Fibroblast of skin of right biceps (primary cell): ENCODE results near the gene MICAL2.

ENCODE experiments used
- DNase-seq: peaks from one replicate; pipeline ENCODE4 v3.0.0-alpha.2; 2013

The MICAL2 gene

DNA sequence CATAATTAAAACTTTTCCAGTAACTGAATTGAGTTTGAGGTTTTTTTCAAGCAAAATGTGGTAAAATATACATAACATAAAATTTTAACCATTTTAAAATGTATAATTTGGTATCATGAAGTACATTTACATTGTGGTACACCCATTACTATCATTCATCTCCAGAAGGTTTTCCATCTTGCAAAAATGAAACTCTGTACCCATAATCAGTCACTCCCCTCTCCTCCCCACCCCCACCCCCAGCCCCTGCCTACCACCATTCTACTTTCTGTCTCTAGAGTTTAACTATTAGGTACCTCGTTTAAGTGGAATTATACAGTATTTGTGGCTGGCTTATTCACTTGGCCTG is 63.7 kb downstream of the MICAL2 start:
- no peak for DNase-seq

DNA sequence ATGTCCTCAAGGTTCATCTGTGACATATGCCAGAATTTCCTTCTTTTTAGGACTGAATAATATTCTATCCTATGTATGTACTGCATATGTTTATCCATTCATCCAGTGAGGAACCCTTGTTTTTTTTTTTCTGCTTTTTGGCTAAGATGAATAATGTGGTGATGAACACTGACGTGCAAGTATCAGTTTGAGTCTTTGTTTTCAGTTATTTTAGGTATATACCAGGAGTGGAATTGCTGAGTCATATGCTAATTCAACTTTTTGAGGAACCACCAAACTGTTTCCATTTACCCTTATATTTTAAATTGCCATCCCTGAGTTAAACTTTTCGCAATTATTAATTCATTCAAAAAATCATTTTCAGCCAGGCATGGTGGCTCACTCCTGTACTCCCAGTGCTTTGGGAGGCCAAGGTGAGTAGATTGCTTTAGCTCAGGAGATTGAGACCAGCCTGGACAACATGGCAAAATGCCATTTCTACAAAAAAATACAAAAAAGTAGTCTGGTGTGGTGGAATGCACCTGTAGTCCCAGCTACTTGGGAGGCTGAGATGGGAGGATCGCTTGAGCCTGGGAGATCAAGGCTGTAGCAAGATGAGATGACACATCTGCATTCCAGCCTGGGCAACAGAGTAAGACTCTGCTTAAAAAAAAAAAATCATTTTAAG is 64.2 kb downstream of the MICAL2 start:
- peak; percentile 92 for DNase-seq

DNA sequence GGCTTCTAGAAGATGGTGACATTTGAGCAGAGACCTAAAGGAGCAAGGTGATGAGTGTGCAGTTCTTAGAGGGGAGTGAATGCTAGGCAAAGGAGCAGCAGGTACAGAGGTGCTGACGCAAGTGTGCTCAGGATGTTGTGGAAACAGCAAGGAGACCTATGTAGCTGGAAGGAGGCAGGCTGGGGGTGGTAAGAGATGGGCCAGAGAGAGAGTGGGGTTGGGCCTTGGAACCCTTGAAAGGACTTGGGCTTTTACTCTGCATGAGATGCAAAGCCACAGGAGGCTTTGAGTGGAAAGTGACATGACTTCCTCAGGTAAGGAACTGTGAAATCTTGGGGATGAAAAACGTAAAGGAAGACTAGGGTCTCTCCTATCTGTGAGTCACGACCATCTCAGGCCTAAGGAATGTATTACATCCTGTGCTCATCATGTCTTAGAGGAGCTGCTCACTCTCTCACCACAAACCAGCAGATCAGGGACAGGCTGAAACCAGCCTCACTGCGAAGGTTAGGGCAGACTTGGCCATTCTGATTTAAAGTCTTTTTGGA is 65.4 kb downstream of the MICAL2 start:
- DNase-seq = peak; percentile 97

DNA sequence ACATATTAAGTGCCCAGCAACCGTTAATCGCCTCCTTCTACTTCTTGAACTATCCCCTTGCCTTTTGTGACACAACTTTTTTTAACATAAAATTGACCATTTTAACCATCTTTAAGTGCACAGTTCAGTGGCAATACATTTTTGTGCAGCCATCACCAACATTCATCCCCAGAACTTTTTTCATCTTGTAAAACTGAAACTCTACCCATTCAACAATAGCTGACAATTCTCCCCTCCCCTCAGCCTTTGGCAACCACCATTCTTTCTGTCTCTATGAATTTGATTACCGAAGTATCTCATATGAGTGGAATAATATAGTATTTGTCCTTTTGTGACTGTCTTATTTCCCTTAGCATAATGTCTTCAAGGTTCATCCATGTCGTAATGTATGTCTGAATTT is 66.0 kb downstream of the MICAL2 start:
- no peak for DNase-seq

DNA sequence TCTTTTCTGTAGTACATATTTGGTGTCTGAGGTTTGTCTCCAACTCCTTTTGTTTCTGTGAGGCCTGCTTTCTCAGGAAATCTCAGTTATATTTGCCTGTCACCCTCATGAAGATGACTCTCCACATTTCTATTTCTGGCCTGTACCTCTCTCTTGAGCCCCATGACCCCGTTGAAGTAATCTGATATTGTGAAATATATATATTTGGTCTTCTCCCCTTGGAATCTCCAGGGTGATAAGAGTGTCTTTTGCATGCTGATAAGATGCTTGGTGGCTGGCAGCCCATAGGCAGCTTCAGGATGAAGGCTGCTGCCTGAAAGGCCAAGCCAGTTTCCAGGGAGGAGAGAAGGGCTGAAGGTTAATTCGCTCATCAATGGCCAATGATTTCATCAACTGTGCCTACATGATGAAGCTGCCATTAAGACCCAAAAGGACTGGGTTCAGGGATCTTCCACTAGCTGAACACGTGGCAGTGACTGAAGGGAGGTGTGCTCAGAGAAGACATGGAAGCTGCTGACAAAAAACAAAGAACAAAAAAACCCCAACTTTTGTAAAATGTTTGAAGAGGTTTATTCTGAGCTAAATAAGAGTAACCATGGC is 67.4 kb downstream of the MICAL2 start:
- peak; percentile 40 for DNase-seq

DNA sequence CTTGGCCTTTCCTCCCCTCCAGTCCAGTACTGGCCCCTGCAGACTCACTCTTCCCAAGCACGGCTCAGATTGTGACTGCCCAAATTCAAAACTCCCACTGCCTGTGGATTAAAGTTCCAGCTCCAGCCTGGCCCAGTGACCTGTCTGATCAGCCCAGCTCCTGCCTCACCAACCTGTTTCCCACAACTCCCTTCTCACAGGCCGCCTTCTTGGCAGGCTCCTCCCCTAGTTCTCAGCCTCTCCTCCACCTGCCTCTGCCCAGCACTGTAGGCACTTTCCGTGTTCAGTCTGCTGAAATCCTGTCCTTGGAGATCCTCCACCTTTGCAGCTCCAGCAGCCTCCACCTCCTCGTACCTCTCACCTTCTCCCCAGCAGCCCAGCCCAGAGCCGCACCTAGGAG is 68.6 kb downstream of the MICAL2 start:
- no peak for DNase-seq

DNA sequence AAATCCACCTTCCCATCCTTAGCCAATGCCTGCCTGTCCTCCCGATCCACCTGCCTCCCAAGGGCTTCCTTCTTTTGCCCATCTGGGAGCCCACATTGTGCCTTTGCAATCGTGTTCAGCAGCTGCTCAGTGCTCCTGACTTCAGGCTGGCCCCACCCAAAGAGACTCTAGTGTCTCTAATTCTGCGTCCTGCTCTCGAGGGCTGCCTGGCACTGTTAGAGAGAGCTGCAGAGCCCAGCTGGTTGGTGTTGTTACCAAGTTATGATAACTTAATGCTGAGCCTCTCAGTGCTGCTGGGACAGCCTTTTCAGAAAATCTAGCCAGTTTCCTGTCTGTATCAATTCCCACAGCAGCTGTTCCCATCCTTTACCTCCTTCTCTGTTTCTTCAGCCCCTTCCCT is 69.1 kb downstream of the MICAL2 start:
- DNase-seq = no peak

DNA sequence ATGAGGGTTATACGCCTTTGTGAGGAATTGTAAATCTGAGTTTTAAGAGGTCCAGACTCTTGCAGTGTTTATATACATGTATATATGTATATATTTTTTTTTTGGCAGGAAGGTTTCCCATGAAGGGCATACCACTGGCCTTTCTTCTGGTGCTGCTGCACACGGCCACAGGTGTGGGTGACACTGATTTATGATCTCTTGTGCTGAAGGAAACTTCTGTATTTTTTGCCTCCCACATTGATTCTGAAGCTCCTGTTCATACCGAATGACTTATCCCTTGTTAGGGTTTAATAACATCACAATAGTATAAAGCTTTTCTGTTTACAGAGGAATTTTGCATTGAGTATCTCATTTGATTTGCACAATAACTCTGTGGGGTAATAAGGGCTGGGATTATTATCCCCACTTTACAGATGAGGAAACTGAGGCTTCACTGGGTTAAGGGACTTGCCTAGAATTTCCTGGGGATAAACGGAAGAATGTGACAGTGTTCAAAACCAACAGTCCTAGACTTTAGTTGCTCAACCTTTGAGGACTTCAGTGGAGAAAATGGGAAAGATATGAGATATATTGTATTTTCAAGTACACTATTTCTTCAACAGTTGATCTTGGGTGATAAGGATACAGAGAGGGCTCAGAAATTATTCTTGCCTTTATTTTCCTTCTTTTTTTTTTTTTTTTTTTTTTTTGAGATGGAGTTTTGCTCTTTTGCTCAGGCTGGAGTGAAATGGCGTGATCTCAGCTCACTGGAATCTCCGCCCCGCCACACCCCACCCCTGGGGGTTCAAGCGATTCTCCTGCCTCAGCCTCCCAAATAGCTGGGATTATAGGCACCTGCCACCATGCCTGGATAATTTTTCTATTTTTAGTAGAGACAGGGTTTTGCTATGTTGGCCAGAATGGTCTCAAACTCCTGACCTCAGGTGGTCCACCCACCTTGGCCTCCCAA is 70.1 kb downstream of the MICAL2 start:
- peak; percentile 66 for DNase-seq

DNA sequence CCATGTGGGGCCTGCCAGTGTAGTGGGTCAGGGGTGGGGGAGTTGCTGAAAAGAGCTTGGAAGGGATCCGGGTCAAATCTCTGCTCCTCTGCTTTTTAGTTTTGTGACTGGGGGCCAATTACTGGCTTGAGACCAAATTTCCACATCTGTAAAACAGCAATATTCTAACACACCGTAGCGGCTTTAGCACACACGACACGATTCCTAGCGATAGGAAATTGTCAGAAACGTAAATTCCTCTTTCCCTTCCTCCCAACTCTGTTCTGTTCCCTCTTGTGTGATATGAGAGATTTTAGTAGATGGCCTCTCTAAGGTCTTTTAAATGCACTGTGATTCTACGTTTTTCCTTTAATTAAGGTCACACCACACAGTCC is 71.9 kb downstream of the MICAL2 start:
- no peak for DNase-seq

DNA sequence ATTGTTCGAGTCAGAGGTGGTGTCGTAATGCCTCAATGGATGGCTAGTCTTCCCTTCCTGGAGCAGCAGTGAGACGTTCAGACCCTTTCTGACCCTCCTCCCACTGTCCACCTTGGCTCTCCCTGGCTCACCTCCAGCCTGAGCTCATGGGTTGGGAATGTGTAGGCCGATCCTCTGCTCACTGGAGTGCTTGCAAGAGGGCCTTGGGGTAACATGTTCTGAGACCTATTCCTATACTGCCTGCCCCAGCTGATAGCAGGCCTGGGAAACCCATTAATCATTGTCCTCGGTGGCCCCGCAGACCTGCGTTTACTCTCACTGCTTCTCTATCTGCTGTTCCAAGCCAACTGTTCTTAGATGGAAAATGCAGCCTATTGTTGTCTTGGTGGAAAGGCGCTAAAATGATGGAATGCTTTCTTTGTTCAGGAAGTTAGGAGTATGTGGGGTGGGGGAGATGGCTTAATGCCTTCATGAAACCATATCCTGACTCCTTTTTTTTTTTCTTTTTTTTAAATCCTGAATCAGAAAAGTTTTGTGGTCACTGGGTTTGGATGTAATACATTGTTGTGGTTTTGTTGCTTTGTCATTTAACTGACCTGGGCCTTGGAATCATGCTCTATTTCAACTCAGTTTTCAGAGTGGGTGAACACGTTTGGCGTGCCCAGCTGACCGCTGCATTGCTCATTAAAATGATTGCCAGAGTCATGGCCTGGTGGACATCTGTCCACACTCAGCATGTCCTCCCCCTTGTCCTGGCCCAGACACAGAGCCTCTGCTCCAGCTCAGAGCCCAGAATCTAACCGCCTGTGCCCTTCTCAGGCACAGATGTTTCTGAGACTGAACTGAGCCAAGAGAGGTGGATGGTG is 72.5 kb downstream of the MICAL2 start:
- peak; percentile 97 for DNase-seq

DNA sequence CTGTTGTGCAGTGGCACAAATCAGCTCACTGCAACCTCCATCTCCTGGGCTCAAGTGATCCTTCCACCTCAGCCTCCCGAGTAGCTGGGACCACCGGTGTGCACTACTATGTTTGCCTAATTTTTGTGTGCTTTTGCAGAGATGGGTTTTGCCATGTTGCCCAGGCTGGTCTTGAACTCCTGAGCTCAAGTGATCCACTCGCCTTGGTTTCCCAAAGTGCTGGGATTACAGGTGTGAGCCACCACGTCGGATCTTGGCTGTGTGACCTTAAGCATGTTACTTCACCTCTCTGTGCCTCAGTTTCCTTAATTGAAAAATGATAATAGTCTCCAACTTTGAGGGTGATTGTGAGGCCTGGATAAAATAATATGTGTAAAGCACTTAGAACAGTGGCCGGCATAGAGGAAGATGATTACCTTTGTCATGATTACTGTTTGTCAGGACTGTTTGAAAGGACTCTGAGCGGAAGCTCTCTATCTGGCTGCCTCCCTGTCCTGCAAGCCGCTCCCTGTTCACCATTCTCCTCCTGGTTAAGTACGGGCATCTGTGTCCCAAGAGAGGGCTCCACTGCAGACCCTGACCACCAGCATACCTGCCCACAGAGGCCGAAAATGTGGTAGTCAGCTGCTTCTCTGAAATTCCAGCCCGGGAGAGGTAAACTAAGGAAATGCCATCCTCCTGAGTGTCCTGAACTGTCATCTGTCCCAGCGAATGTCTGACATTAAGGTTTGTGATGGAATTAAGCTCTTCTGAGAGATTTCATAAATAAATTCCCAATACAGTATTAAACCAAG is 73.6 kb downstream of the MICAL2 start:
- no peak for DNase-seq

DNA sequence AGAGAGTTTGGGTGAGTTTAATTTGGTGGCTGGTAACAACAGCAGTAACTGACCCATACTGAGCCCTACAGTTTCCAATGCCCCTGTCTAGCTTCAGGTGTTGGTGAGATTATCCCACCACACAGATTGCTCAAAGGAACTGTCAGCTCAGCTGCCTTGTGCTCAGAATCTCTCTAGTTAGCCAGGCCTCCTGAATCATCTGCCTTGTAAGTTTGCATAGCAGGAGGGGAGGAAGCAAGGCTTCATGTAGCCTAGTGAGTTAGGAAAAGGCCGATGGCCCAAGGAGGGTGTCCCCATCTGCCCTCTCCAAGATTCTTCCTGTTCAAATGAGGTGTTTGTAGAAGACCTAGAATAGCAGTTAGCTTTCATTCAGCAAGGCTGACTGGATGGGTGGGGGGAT is 74.3 kb downstream of the MICAL2 start:
- peak; percentile 55 for DNase-seq

DNA sequence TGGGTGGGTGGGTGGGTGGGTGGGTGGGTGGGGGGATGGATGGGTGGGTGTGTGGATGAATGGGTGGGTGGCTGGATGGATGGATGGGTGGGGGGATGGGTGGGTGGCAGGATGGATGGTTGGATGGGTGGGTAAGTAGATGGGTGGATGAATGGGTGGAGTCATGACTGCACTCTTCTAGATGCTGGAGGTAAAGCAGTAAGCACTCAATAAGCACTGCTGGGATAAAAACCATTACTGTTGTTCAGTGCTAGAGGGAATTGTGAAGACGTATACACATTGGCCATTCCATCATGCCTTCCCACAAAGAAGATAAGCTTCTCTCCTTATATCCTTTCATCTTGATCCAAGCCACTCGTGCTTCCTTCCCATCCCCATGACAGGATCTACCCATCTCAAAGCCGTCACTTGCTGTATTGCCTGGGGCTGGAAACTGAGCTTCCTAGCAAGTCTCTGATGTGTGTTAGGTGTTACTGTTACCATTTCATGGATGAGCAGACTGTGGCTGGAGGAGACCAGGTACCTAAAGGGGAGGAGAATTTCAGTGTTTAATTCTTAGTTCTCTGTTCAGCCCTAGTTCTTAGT is 74.8 kb downstream of the MICAL2 start:
- no peak for DNase-seq

DNA sequence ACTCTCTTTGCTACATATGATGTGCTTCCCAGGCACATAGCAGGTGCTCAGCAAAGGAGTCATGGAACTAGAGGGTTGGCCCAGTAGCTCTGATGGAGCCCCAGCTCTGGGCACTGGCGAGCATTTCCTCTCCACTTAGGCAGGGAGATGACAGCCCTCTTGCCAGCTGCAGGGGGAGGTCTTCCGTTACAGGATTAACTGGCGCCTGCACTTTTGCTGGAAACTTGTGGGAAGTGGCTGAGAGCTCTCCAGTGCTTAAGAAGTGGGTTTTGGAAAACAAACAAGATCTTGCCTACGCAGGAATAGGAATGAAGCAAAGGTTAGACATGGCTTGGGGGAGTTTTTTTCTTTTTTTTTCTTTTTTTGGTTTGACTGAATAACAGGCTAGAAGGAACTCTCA is 75.5 kb downstream of the MICAL2 start:
- peak; percentile 82 for DNase-seq

DNA sequence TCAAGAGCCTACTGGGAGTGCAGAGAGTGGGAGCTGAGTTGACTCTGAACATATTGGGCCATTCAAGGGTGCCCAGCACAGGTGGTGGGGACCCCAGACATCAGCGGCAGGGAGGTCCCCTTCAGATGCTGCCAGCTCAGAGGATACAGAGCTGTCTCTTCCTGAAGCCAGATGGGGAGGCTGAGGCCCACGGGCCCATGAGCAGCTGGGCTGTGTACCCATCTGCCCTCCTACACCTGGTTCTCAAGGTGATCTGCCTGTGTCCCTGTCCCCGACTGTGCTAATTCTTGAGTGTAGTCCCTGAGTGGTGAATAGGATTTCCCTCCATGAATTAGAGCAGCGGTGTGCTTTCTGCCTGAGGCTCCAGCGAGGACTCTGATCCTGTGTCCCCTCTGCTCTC is 76.3 kb downstream of the MICAL2 start:
- no peak for DNase-seq

DNA sequence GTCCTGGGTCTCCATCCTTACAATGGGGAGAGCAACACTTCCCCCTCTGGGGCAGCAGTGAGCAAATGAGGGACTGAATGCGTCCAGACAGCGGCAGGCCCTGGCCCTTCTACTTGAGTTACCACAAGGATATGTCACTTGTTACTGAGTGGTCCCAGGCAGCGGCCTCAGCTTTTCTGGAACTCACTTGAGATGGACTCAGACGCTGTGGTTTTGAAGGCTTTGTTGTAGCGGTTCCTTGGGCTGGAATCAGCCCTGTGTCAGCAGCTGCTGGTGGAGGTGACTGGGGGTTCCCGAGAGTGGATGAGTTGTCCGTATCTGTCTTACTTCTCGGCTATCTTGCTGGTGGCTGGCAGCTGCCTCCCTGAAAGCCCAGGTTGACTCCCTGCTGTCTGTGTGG is 77.0 kb downstream of the MICAL2 start:
- peak; percentile 81 for DNase-seq

DNA sequence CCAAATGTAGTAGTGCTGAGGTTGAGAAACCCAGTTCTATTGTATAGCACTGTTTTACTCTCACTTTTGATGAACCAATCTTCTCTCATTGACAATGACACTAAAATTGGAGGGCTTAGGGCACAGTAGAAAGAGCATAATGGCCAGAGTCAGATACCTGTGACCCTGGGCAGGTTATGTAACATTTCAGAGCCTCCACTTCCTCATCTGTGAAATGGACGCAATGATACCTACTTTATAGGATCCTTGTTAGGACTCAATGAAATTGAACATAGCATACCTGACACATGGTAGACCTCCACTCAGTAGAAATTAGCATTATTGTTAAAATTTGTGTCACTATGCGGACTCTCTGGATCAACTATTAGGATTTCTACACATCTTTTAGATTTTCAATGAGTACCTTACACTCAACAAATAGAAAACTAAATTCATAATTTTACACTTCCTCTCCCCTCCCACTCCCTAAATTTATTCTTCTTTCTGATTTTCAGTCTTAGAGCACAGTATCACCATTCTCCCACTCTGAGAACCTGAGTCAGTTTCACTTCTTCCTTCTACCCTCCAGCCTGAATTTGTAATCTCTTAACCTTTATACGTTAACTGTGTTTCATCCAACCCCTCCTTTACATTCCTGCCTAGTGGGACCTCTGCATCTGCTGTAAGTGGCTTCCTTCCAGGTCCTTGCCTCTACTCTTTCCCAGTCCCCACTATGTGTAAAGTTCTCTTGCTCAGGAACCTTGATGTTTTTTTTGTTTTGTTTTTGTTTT is 78.3 kb downstream of the MICAL2 start:
- no peak for DNase-seq

DNA sequence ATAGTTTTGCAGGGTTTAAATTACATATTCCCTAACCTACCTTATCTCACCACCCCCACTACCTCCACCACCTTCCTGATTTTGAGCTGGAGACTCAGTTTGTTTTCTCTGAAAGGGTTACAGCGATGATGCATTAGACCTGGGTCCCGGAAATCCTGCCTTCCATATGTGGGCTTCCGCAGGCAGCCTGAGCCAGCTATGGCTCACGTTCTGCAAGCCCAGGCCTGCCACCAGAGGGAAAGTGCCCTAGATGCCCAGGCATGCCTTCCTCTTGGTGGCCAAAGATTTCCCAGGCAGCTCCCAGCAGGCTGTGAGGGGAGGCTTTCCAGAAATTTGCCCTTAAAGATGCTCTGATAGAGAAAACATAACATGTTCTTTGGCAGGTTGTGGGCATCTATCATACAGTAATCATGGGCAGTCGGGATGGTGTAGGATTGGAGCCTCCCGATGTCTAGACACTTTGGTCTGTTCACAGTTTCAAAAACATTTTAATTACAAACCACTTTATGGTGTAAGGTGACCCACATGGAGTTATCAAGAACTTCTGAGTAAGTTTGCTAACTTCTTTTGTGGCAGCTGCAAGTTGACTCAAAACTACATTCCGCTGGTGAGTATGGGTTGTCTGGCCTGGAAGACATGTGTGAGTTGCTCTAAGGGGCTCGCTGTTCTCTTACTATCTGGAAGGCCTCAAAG is 79.3 kb downstream of the MICAL2 start:
- DNase-seq = no peak

DNA sequence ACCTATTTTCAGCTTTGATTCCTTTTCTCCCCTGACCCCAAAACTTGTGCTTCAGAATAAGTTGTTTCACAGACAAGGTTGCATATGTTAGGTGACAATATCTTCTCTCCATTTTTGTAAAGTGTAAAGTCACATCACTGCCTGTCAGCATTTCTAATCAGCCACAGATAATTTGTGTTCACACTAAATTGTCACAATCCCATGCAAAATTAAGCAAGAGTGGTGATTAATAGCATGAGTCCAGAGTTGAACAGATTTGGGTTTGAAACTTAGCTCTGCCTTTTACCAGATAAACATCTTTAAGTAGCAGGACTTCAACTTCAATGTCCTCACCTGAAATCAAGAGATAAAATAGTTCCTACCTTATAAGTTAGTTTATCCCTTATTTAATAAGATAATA is 80.1 kb downstream of the MICAL2 start:
- no peak for DNase-seq
